A549 (cell line): ENCODE results near the gene CTCF. TPM values are rescaled to one million over a fixed set of nuclear protein-coding genes. Genes with fewer than 3 reads are reported as not detected.

ENCODE experiments used
- ATAC-seq, 2 experiments: fragments of 200-7000 bp in 1 of 2; fragments of >200 bp in 1 of 2; cut with Nextera tagmentation in 1 of 2; cut with Tn5 transposase in 1 of 2; 3 replicates each; pipeline versions ENCODE4 v1.8.0 to v1.9.1; 2018 to 2020; ENCODE audit warnings: mild to moderate bottlenecking in 1 of 2, moderate library complexity in 1 of 2
- CTCF ChIA-PET: fragments of 300-600 bp; sonication (Branson Sonifier 250); formaldehyde crosslinking; extraction: SDS; loops from one replicate; lab custom pipeline; 2021; ENCODE audit warnings: antibody characterized with exemption, inconsistent platforms; lab: Yijun Ruan, JAX
- POLR2A ChIA-PET: fragments of 350-600 bp; formaldehyde crosslinking; extraction: SDS; loops from one replicate; lab custom pipeline; 2021; ENCODE audit warnings: antibody characterized with exemption, inconsistent platforms; lab: Yijun Ruan, JAX
- DNase-seq, 2 experiments: peaks; one replicate each; pipeline versions ENCODE4 v3.0.0 to v3.0.0-alpha.2; 2011 to 2016; ENCODE audit warnings: low read depth in 1 of 2, low spot score in 1 of 2
- FAIRE-seq: peaks from 2 replicates; lab custom pipeline; 2011; peaks lifted over from hg19 to GRCh38; lab: Jason Lieb, UNC
- H3K27ac ChIP-seq, 2 experiments: fragments of >200 bp; sonication (Bioruptor Twin); formaldehyde crosslinking; 3 replicates each; pipeline ENCODE4 v1.5.1; 2016 to 2017
- H3K4me1 ChIP-seq: fragments of >200 bp; sonication (Bioruptor Twin); formaldehyde crosslinking; 3 replicates; pipeline ENCODE4 v1.6.1; 2016
- H3K4me2 ChIP-seq: fragments of >200 bp; sonication (Bioruptor Twin); formaldehyde crosslinking; 3 replicates; pipeline ENCODE4 v1.6.1; 2016
- H3K4me3 ChIP-seq: fragments of >200 bp; sonication (Bioruptor Twin); formaldehyde crosslinking; 3 replicates; pipeline ENCODE4 v1.5.1; 2016
- H3K9me3 ChIP-seq: fragments of >200 bp; sonication (Bioruptor Twin); formaldehyde crosslinking; 3 replicates; pipeline ENCODE4 v1.6.1; 2016
- BHLHE40 ChIP-seq: IDR thresholded peaks from 2 replicates; pipeline ENCODE4 v1.6.1; 2012; ENCODE audit warnings: low read depth, low read length, inconsistent platforms
- CBX8 ChIP-seq: fragments of 200-600 bp; sonication (generic); IDR thresholded peaks from 2 replicates; pipeline ENCODE4 v1.6.1; 2016
- CEBPB ChIP-seq, 2 experiments: fragments of >200 bp in 1 of 2; sonication (Bioruptor Twin) in 1 of 2; formaldehyde crosslinking in 1 of 2; IDR thresholded peaks; 2 replicates each; pipeline ENCODE4 v1.6.1; 2012 to 2016
- FOSL2 ChIP-seq, 2 experiments: fragments of 450-650 bp in 1 of 2; fragments of >200 bp in 1 of 2; sonication (Bioruptor Twin) in 1 of 2; formaldehyde crosslinking; IDR thresholded peaks; 2 replicates each; pipeline versions ENCODE4 v1.5.0 to v1.6.1; 2016 to 2020; ENCODE audit warnings: mild to moderate bottlenecking in 1 of 2, moderate library complexity in 1 of 2
- HOXA7 ChIP-seq: fragments of 250-450 bp; sonication (Bioruptor Pico); IDR thresholded peaks from 2 replicates; pipeline ENCODE4 v1.5.0; 2020; ENCODE audit warnings: mild to moderate bottlenecking, moderate library complexity
- JUN ChIP-seq, 2 experiments: fragments of >200 bp; sonication (Bioruptor Twin); formaldehyde crosslinking; IDR thresholded peaks; 2 replicates in 1 of 2; 3 replicates in 1 of 2; pipeline ENCODE4 v1.6.1; 2016 to 2017
- KDM1A ChIP-seq: fragments of 200-600 bp; sonication (generic); IDR thresholded peaks from 2 replicates; pipeline ENCODE4 v1.6.1; 2016; ENCODE audit warnings: low read depth, mild to moderate bottlenecking
- MAFK ChIP-seq: fragments of 450-650 bp; IDR thresholded peaks from 2 replicates; pipeline ENCODE4 v1.6.1; 2014; ENCODE audit not compliant: partially characterized antibody
- MAX ChIP-seq: IDR thresholded peaks from 2 replicates; pipeline ENCODE4 v1.6.1; 2012
- MYC ChIP-seq: IDR thresholded peaks from 2 replicates; pipeline ENCODE4 v1.6.1; 2012; ENCODE audit warnings: mild to moderate bottlenecking, inconsistent platforms, low read length, improper control_type of control experiment, borderline replicate concordance
- NFE2L2 ChIP-seq: fragments of 150-350 bp; conservative IDR thresholded peaks from 2 replicates; pipeline ENCODE4 v1.6.1; 2014; ENCODE audit warnings: low read length
- NPAS2 ChIP-seq: fragments of 250-450 bp; sonication (Bioruptor Pico); IDR thresholded peaks from 2 replicates; pipeline ENCODE4 v1.8.0; 2022; ENCODE audit warnings: mild to moderate bottlenecking, moderate library complexity, borderline replicate concordance
- PHF8 ChIP-seq: fragments of 200-600 bp; sonication (generic); IDR thresholded peaks from 2 replicates; pipeline ENCODE4 v1.6.1; 2016; ENCODE audit warnings: low read depth, mild to moderate bottlenecking, antibody characterized with exemption, moderate library complexity, borderline replicate concordance
- POLR2A ChIP-seq: IDR thresholded peaks from 2 replicates; pipeline ENCODE4 v1.6.1; 2012; ENCODE audit warnings: mild to moderate bottlenecking, low read length
- RAD21 ChIP-seq, 2 experiments: fragments of >200 bp in 1 of 2; sonication (Bioruptor Twin) in 1 of 2; formaldehyde crosslinking in 1 of 2; IDR thresholded peaks in 1 of 2; conservative IDR thresholded peaks in 1 of 2; 2 replicates in 1 of 2; 3 replicates in 1 of 2; pipeline ENCODE4 v1.6.1; 2012 to 2018; ENCODE audit warnings: inconsistent platforms in 1 of 2
- RCOR1 ChIP-seq: fragments of 150-350 bp; IDR thresholded peaks from 2 replicates; pipeline ENCODE4 v1.6.1; 2014; ENCODE audit warnings: antibody characterized with exemption, low read length, low read depth
- REST ChIP-seq: fragments of 200-600 bp; sonication (generic); IDR thresholded peaks from 2 replicates; pipeline ENCODE4 v1.6.1; 2016; ENCODE audit warnings: antibody characterized with exemption, mild to moderate bottlenecking, moderate library complexity
- RFX5 ChIP-seq: fragments of 450-650 bp; IDR thresholded peaks from 2 replicates; pipeline ENCODE4 v1.7.1; 2014; ENCODE audit warnings: antibody characterized with exemption, mild to moderate bottlenecking, moderate library complexity
- SREBF2 ChIP-seq: fragments of 450-650 bp; IDR thresholded peaks from 2 replicates; pipeline ENCODE4 v1.6.1; 2014; ENCODE audit warnings: mild to moderate bottlenecking, moderate library complexity
- TFCP2L1 ChIP-seq: fragments of 250-450 bp; sonication (Bioruptor Pico); IDR thresholded peaks from 2 replicates; pipeline ENCODE4 v1.5.0; 2021; ENCODE audit warnings: mild to moderate bottlenecking
- ZC3H11A ChIP-seq: fragments of 450-650 bp; IDR thresholded peaks from 2 replicates; pipeline ENCODE4 v1.6.1; 2014; ENCODE audit warnings: antibody characterized with exemption, mild to moderate bottlenecking
- WGBS: methylation state at CpG from one replicate; pipeline ENCODE4 v1.1.6; 2017; ENCODE audit errors: missing lambda C conversion rate; 5-methylcytosine and 5-hydroxymethylcytosine counted together
- polyA plus RNA-seq, 4 experiments: library from polyadenylated mRNA; depleted of rRNA in 3 of 4; stranded (reverse); fragments of >200 nt; fragmentation: RNase III in 1 of 4; extraction: RNeasy Plus Mini Kit Qiagen cat#74134 plus additional on column Dnase treatment in 1 of 4; gene quantifications; 2 replicates in 3 of 4; 3 replicates in 1 of 4; pipeline ENCODE4 v1.2.3, GENCODE V29; 2011 to 2017

Gene CTCF
- polyA plus RNA-seq, 2 of the 4 experiments (the other 2 are of a cell fraction) = 42.5 to 58.4 TPM

GRCh38 chr16:67659675-67660563, 97.6 kb downstream of the CTCF start, which contains the start of gene ACD (continued):
- no peak for TF ChIP-seq RFX5
- no peak for TF ChIP-seq NFE2L2
- no peak; the same call in 1 of the 2 replicates for TF ChIP-seq MYC
- no peak for TF ChIP-seq TFCP2L1 (CRISPR knock-in tag)
- TF ChIP-seq SREBF2 = no peak
- TF ChIP-seq NPAS2 (CRISPR knock-in tag) = no peak
- TF ChIP-seq HOXA7 = no peak
- TF ChIP-seq, all 56 proteins: peak for 6

GRCh38 chr16:67660564-67661028, 98.3 kb downstream of the CTCF start, which contains the start of gene PARD6A:
PARD6A (plus strand) TSS chr16:67660960; CDS start chr16:67661039, 79 bp downstream.
- FAIRE-seq (peak; percentile 23), ATAC-seq (peak; percentile 66 to 81), DNase-seq (peak; percentile 96 to 99)
- 0 out of 2 replicates have a peak, but pooled peaks have one; percentile 4 for TF ChIP-seq PHF8
- TF ChIP-seq CBX8 = no peak
- peak; percentile 31; the same call in 1 of the 2 replicates for TF ChIP-seq KDM1A
- no peak for TF ChIP-seq POLR2A
- no peak for TF ChIP-seq MAFK
- no peak for TF ChIP-seq RAD21 (conservative IDR thresholded peaks at IDR 0.05 in 1 of 2, IDR thresholded peaks at IDR 0.05 in 1 of 2)
- TF ChIP-seq MAX = 0 out of 2 replicates have a peak, but pooled peaks have one; percentile 22
- 0 out of 5 replicates have a peak, but pooled peaks of 1 of the 2 experiments have one; percentile 49 for TF ChIP-seq JUN (IDR thresholded peaks at IDR 0.05)
- no peak for TF ChIP-seq FOSL2 (IDR thresholded peaks at IDR 0.05)
- TF ChIP-seq FOSL2 (CRISPR knock-in tag; IDR thresholded peaks at IDR 0.05) = peak; percentile 61
- peak; percentile 39; the same call in 1 of the 2 replicates for TF ChIP-seq TFCP2L1 (CRISPR knock-in tag)
- peak; percentile 61 to 91; a peak in 3 of 4 replicates for TF ChIP-seq CEBPB (IDR thresholded peaks at IDR 0.05)
- 0 out of 2 replicates have a peak, but pooled peaks have one; percentile 4 for TF ChIP-seq ZC3H11A
- no peak for TF ChIP-seq SREBF2
- no peak for TF ChIP-seq BHLHE40
- 0 out of 2 replicates have a peak, but pooled peaks have one; percentile 49 for TF ChIP-seq MYC
- 3% methylated on average over 29 of the region's 48 CpGs for WGBS
- H3K27ac ChIP-seq = peak within 1 kb of the TSS; percentile 90 to 92
- peak within 1 kb of the TSS; percentile 80 for H3K4me2 ChIP-seq
- CTCF ChIA-PET = interaction anchor here (0.8 to 8.6 kb wide), 9 partner anchors 8 to 146 kb away, joined by 3 to 51 read pairs (median 7); partner anchors contain the start of gene CARMIL2
- no peaks in the 10 kb centered on the region for H3K9me3 ChIP-seq
- H3K4me3 ChIP-seq = peak within 1 kb of the TSS; percentile 91
- peaks cover 8% of the 10 kb centered on the region for H3K4me1 ChIP-seq
- POLR2A ChIA-PET = interaction anchor here (0.7 to 1.5 kb wide), 7 partner anchors 13 to 146 kb away, joined by 3 to 17 read pairs (median 4); partner anchors contain the start of genes CARMIL2, CTCF, RANBP10 and TSNAXIP1

- 81% methylated on average over 32 of the region's 39 CpGs for WGBS
- FAIRE-seq = no peak
- peak; percentile 41 to 46 for DNase-seq
Observed at GRCh38 chr16:67661101-67661761, 98.9 kb downstream of the CTCF start.

More at GRCh38 chr16:67661101-67661761, 98.9 kb downstream of the CTCF start:
- peak overlapping the region; percentile 80 for H3K4me2 ChIP-seq
- TF ChIP-seq RCOR1 = no peak
- TF ChIP-seq REST = peak; percentile 85
- peak in 1 of 2 experiments; percentile 16; a peak in 2 of 6 replicates for ATAC-seq
- H3K9me3 ChIP-seq = no peaks in the 10 kb centered on the region
- H3K27ac ChIP-seq = peak overlapping the region; percentile 39 to 92; a peak in 5 of 6 replicates
- ChIA-PET CTCF (interaction anchor here (0.6 to 16.7 kb wide), 8 partner anchors 7 to 356 kb away, joined by 3 to 174 read pairs (median 8); partner anchors contain the start of gene CARMIL2), POLR2A (interaction anchor here (1.4 to 1.5 kb wide), 2 partner anchors 99 to 140 kb away, joined by 7 to 17 read pairs; partner anchors contain the start of gene CTCF)
- peaks cover 11% of the 10 kb centered on the region for H3K4me1 ChIP-seq
- H3K4me3 ChIP-seq = peak overlapping the region; percentile 91
